GM21717 (cell line): Measurements from ENCODE around the gene SLC40A1.

Source experiments
- ATAC-seq: cut with Tn5 transposase; IDR thresholded peaks from one replicate; pipeline ENCODE4 v1.9.1; 2021; ENCODE audit warnings: mild to moderate bottlenecking, moderate library complexity; ENCODE audit not compliant: unreplicated experiment

Gene SLC40A1

GRCh38 chr2:189570570-189571031 lies 10.0 kb downstream of the SLC40A1 start:
- ATAC-seq, result no peak

DNA sequence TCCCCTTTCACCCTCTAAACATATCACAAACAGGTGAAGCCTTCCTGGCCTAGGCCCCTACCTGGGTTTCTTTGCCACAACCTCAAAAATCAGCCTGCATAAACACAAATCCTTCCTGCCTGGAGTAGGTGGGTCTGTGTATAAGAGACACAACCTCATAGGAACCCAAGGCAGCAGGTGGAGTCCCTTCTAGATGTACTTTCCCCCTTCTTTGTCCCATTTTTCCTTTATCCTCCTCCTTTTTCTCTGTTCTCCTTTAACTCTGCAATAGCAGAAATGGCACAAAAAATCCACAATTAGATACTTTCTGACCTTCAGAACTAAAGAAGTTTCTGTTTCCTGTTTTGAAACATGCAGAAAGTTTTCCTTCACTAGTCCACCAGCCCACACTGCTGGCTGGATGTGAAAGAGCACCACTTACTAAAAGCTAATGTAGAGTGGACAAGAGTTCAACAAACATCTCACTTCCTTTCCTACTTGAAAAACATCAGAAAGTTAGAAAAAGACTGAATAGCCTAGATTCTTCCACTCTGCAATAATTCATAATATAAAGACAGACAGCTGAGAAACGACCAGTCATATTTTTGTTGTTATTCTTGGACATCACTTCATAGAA lies 11.2 kb downstream of the SLC40A1 start:
- ATAC-seq, result no peak

- ATAC-seq, result no peak
Observed at GRCh38 chr2:189566046-189566445, 14.5 kb downstream of the SLC40A1 start.

- no peak for ATAC-seq
Observed at GRCh38 chr2:189561371-189562038, 19.1 kb downstream of the SLC40A1 start.

- ATAC-seq, result no peak
Observed at GRCh38 chr2:189560273-189560586, 20.4 kb downstream of the SLC40A1 start.

DNA sequence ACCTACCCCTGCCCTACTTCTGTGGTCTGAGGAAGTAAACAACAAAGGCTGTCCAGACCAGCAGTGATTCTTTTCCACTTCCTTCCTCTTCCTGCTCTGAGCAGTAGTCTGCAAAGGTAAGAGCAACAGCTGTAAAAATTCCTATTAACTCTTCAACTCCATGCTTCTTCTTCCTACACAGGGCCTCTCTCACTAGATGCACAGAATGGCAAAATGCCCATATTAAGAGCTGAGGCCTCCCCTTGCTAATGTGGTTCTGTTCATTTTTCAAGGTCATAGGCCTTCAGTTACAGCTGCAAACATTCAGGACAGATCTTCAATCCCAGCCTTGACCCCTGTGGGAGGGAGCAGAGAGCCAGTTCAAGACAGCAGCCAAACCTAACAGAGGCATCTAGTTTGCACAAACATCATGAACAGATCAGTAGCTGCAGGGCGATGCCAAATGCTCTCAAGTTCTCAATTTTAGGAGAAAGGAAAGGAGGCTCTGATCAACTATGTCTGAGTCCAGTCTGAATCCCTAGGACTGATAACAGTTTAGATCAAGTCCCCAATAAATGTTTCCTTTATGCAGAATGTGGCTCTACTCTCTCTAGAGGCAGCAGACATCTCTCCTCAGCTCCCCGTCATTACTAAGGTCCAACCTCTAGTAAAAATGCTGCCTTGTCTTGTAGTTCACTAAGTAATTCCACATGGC lies 20.9 kb downstream of the SLC40A1 start:
- ATAC-seq, result no peak

DNA sequence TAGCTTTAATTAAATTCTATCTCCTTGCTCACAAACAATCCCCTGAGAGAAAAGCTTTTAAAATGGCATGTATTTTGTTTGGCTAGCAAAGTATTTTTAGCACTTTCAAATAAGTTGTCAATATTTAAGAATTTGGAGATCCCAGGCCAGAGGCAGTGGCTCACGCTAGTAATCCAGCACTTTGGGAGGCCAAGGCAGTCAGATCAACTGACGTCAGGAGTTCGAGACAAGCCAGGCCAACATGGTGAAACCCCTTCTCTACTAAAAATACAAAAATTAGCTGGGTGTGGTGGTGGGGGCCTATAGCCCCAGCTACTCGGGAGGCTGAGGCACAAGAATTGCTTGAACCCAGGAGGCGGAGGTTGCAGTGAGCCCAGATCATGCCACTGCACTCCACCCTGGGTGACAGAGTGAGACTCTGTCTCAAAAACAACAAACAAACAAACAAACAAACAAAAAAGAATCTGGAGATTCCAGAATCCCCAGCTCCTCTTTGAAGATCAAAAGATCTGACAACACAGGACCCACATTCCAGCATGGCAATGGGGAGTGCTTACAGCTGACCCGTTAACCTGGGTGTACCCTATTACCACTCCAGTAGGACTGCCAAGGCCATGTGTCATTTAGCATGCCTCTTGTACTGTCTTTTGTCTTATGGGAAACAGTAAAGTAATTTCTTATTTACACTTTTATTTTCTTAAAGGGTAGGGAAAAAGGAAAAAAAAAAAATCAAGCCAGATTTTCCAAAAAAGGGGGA lies 21.9 kb downstream of the SLC40A1 start:
- no peak for ATAC-seq

- ATAC-seq, result no peak
Observed at GRCh38 chr2:189557373-189557772, 23.2 kb downstream of the SLC40A1 start.

- ATAC-seq, result no peak
Observed at GRCh38 chr2:189556526-189556925, 24.1 kb downstream of the SLC40A1 start.

DNA sequence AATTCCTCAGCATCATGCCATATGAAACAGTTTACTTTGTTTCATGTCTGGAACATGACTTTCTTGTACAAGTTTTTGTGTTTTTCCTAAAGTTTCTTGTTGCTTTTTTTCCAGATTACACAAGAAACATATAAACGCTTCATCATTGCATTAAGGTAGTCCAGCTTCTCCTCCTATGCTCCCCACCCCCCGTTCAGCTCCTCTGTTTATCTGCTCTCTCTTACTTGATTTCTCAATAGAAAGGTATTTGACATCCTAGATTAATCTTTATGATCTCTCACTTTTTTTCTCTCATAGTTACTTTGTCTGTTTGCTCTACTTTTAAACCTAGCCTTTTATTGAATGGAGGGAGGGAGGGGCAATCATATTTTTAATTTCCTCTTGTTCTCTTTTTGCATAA lies 25.4 kb downstream of the SLC40A1 start:
- no peak for ATAC-seq

GRCh38 chr2:189553504-189554088 lies 27.0 kb downstream of the SLC40A1 start:
- no peak for ATAC-seq

- no peak for ATAC-seq
Observed at GRCh38 chr2:189552991-189553404, 27.6 kb downstream of the SLC40A1 start.

- no peak for ATAC-seq
Observed at GRCh38 chr2:189552334-189552990, 28.1 kb downstream of the SLC40A1 start.

DNA sequence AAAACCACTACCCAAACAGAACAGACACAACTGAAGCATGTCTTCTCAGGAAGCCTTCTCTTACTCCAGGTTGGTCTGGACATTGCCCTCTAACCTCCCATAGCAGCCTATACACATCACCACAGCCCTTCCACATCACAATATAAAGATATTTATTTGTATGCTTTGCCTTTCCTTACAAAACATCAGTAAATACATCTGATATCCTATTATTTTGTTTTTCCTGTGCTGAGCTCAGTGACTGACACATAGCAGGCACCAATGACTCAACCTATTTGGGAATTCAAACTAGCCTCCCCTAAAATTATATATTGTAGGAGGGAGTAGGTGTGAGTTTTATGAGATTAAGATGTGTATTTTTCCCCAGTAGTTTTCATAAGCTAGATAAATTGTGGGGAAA lies 28.8 kb downstream of the SLC40A1 start:
- no peak for ATAC-seq

GRCh38 chr2:189549449-189549832 lies 31.1 kb downstream of the SLC40A1 start:
- ATAC-seq, result no peak

GRCh38 chr2:189548666-189549448 lies 31.7 kb downstream of the SLC40A1 start:
- no peak for ATAC-seq

DNA sequence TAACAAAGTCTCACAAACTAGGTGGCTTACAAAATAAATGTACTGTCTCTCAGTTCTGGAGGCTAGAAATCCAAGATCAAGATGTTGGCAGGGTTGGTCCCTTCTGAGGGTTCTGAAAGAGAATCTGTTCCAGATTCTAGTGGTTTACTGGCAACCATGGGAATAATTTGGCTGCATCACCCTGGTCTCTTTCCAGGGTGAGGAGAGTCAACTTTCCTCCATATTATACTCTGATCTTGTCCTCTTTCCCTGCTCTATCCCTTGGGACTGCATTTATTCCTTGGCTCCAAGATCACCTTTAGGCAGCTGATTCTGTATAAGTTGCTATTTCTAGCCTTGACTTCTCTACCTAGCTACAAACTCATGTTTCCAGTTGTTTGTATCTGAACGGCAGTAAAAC lies 35.2 kb downstream of the SLC40A1 start:
- no peak for ATAC-seq

DNA sequence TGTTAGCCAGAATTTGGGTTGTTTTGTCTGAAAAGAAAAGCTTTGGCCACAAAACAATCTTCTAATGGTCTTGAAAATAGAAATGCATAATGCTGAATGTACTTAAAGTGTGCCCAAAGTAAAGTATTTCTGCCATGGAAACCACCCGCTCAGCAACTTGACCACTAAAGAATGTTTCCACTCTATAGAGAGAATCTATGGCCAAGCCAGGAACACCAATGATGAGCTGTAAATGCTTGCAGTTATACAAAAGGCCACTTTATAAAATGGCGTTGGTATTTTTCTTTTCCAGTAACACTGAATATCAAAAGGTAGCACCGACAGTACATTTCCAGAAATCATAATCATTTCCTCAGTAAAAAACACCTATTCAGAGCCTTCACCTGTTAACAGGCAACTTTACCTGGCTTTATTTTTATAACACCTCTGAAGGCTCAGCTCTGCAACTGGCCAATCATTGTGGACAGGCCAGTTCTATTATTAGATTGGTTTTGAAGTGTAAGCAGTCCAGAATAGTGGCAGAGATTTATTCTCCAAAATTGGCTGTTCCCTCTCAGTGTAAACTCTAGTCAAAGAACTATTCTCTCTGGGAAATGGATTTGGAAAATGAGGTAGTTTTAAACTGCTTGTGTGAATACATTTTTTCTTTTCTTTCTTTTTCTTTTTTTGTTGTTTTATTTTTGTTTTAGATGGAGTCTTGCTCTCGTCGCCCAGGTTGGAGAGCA lies 36.1 kb downstream of the SLC40A1 start:
- ATAC-seq, result no peak

- no peak for ATAC-seq
Observed at GRCh38 chr2:189543367-189543766, 37.2 kb downstream of the SLC40A1 start.
